PFSK-1 (cell line): ENCODE results near the gene LIPC.
A peak's percentile ranks its signal among the peaks of the same experiment; 100 is the strongest.

Source experiments
- FOXP2 ChIP-seq: optimal IDR thresholded peaks from 2 replicates; pipeline ENCODE3; 2011; ENCODE audit warnings: borderline replicate concordance, control low read depth, inconsistent platforms; ENCODE audit not compliant: insufficient read depth; ENCODE audit errors: extremely low read length, extremely low read depth
- POLR2AphosphoS5 ChIP-seq: IDR thresholded peaks from 2 replicates; pipeline ENCODE4 v1.6.1; 2012; ENCODE audit warnings: low read depth, mild to moderate bottlenecking, control low read depth, low read length, moderate library complexity
- REST ChIP-seq, 2 experiments: IDR thresholded peaks; 2 replicates each; pipeline versions ENCODE4 v1.6.1 to v1.8.0; 2011 to 2012; ENCODE audit warnings: low read depth in 2 of 2, low read length in 2 of 2, control low read depth in 1 of 2, inconsistent platforms in 1 of 2, mild to moderate bottlenecking in 1 of 2, moderate library complexity in 1 of 2; ENCODE audit not compliant: insufficient read depth in 1 of 2
- SIN3A ChIP-seq: IDR thresholded peaks from 2 replicates; pipeline ENCODE4 v1.6.1; 2012; ENCODE audit warnings: mild to moderate bottlenecking, low read length, moderate library complexity, borderline replicate concordance; ENCODE audit not compliant: insufficient read depth
- TAF1 ChIP-seq: IDR thresholded peaks from 2 replicates; pipeline ENCODE4 v1.6.1; 2012; ENCODE audit warnings: low read length, control low read depth, borderline replicate concordance; ENCODE audit not compliant: insufficient read depth

The LIPC gene

GRCh38 chr15:58465866-58466517 is 34.2 kb downstream of the LIPC start:
- TF ChIP-seq TAF1: no peak
- no peak for TF ChIP-seq POLR2AphosphoS5

- TF ChIP-seq SIN3A (no peak), FOXP2 (no peak), POLR2AphosphoS5 (no peak), TAF1 (no peak), REST (IDR thresholded peaks at IDR 0.05; ENCODE audit: insufficient read depth in 1 of 2, low read depth in 2 of 2, low read length in 2 of 2) (no peak)
Observed at GRCh38 chr15:58466566-58466965, 34.8 kb downstream of the LIPC start.

GRCh38 chr15:58467121-58467721 is 35.4 kb downstream of the LIPC start:
- TF ChIP-seq TAF1: peak; percentile 62; the same call in 1 of the 2 replicates
- TF ChIP-seq POLR2AphosphoS5: 0 out of 2 replicates have a peak, but pooled peaks have one; percentile 46
- 0 out of 2 replicates have a peak, but pooled peaks have one; percentile 46 for TF ChIP-seq SIN3A
- 0 out of 4 replicates have a peak, but pooled peaks of 1 of the 2 experiments have one; percentile 44 for TF ChIP-seq REST (IDR thresholded peaks at IDR 0.05; ENCODE audit: insufficient read depth in 1 of 2, low read depth in 2 of 2, low read length in 2 of 2)
- TF ChIP-seq FOXP2: no peak

GRCh38 chr15:58467722-58468423 is 36.1 kb downstream of the LIPC start:
- TF ChIP-seq REST (IDR thresholded peaks at IDR 0.05; ENCODE audit: insufficient read depth in 1 of 2, low read depth in 2 of 2, low read length in 2 of 2) (no peak), POLR2AphosphoS5 (no peak), TAF1 (no peak; the same call in 1 of the 2 replicates), SIN3A (no peak), FOXP2 (no peak)

- no peak for TF ChIP-seq TAF1
- no peak for TF ChIP-seq REST (IDR thresholded peaks at IDR 0.05; ENCODE audit: insufficient read depth in 1 of 2, low read depth in 2 of 2, low read length in 2 of 2)
- TF ChIP-seq SIN3A: no peak
- TF ChIP-seq POLR2AphosphoS5: no peak
- TF ChIP-seq FOXP2: no peak
Observed at GRCh38 chr15:58469432-58470353, 37.9 kb downstream of the LIPC start.
